ENCODE results near the gene SLC16A3.
"Not testable (repeated sequence)": the region's sequence is repeated elsewhere in the genome, so short reads cannot be mapped to it uniquely, and the experiment has no call there.

The SLC16A3 gene

GRCh38 chr17:82247856-82248671 is 19.2 kb downstream of the SLC16A3 start:
- DNase-seq, result no peak

DNA sequence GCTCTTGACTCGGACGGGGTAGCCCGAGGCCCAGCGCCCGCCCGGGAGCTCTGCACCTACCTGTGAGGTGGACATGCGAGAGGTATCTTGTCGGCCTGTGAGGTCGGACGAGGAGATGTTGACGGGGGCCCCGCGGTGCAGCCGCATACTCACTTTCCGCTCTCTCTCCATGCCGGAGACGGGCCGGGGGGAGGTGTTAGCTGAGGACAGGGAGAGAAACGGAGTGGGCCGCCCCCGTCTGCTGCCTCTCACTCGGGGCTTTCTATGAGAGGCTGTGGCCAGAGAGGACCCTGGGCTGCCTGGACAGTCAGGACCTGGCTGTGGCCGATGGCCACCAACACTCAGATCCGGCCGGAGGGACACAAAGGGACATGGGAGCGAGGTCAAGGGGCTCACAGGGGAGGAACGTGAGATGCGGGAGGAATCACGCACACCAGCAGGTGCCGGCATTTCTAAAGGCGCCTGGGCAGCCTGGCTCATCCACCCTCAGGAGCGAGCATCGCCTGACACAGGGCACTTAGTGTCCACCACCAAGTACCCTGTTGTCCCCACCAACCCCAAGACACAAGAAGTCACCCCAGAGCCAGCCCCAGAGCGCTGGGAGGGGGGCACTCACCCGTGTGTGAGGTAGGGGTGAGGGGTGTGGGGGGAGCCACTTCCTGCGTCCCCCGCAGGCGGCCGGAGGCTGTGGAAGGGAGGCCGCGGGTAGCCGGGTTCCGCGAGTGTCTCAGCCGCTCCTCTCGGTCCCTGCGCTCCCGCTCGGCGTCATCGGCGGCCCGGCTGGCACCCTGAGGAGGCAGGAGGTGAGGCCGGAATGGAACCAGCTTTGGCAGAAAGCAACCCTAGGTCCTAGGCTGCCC is 20.2 kb downstream of the SLC16A3 start:
- DNase-seq, result no peak

DNA sequence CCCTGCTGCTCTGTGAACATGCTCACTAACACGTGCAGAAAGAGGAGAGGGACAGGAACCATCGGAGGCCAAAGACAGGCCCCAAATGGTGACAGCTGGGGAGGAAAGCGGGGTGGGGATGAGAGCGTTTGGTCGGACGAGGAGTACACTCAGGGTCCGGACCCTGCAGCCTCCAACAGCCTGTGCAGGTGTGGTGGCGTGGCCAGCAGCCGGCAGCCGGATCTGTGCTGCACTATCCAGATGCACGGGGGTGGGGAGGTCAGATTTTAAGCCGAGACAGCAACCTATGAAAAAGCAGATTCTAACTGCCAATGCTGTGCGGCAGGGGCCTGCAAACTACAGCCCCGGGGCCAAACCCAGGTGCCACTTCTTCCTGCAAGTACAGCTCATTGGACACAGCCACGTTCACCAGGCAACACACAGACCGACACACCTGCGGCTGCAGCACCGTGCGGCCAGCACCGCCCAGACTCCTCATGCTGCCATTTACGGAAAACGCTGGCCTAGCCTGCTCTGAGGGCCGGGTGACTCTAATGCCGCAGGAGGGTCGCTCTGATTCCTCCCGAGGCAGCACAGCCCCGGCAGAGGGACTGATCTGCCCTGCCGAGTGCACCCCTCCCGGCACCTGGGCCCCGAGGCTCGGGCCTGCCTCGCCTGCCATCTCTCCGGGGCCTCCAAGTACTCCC is 21.2 kb downstream of the SLC16A3 start:
- DNase-seq, result no peak

DNA sequence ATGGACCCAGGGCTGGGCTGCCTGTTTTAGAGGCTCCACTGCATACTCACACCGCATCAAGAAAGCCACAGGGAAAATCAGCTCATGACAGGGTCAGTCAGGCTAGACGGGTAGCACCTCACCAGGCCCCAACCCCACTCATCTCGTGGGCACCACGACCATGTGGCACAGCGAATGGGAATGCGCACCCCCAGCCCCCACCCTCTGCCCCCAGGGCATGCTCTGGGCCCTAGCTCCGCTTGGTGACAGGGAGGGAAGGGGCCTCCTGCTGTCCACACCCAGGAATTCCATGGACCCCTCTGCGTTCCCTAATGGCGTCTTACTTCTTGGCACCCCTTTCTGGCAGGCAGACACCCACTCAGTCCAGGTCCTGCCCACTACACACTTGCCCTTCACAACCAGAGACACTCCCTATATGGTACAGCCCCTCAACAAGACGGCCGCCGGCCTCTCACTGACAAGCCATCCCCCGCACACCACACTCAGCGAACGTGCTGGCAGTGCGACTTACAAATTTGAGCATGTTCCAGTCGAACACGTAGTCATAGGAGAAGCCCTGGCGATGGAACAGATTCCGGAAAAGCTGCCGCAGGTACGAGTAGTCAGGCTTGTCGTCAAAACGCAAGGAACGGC is 22.1 kb downstream of the SLC16A3 start:
- no peak for DNase-seq

DNA sequence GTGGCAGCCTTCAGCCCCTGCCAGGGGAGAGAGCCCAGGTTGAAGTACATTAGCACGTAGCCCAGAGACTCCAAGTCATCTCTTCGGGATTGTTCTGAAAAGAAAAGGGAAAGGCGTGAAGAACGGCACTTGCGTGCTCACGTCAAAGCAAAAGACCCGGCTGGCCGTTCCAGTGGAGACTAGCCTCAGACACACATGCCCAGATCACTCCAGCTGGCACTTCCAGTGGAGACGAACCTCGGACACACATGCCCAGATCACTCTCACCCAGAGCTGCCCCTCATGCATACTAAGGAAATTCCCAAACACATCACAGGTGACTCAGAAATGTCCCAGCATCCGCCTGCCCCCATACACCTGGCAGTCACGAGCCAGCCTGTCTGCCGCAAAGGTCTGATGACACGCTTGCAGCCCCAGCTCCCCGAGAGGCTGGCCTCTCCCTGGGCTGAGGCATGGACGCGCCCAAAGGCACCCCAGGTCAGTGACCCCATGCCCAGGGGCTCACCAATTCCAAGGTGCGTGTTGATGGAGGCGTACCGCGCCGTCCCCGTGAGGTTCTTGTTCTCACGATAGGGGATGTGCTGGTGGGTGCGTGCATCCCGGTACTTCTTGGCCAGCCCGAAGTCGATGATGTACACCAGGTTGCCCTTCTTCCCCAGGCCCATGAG is 23.8 kb downstream of the SLC16A3 start:
- no peak for DNase-seq

- DNase-seq, result no peak
These were observed 24.3 kb downstream of the SLC16A3 start for GRCh38 chr17:82253179-82253544.

- not testable (repeated sequence) for DNase-seq
These were observed 25.3 kb downstream of the SLC16A3 start for GRCh38 chr17:82254096-82254495.

DNA sequence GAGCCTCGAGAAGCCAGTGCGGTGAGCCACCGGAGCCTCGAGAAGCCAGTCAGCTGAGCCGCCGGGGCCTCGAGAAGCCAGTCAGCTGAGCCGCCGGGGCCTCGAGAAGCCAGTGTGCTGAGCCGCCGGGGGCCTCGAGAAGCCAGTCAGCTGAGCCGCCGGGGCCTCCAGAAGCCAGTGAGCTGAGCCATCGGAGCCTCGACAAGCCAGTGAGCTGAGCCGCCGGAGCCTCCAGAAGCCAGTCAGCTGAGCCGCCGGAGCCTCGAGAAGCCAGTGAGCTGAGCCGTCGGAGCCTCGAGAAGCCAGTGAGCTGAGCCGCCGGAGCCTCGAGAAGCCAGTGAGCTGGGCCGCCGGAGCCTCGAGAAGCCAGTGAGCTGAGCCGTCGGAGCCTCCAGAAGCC is 25.9 kb downstream of the SLC16A3 start:
- not testable (repeated sequence) for DNase-seq

DNA sequence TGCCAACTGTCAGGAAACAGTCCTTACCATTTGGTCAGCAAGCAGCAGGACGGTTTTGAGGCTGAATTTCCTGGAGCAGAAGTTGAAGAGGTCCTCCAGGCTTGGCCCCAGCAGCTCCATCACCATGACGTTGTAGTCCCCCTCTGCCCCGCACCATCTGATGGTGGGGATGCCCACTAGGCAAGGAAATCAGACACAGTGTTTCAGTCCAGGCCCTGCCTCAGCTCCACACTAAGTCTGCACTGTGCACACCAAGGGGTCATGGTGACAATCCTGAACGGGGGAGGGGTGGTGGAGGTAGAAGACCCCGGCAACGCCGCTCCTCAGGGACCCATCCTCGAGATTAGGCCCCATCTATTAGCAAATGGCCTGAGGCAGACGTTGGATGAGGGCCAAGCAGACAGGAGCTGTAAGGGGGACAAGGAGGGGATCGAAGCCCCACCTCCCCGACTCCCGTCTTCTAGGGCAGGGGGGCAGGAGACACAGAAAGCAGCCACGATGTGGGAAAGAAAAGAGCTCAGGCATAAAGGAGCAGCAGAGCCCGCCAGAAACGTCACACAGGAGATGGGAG is 26.6 kb downstream of the SLC16A3 start:
- DNase-seq, result no peak

DNA sequence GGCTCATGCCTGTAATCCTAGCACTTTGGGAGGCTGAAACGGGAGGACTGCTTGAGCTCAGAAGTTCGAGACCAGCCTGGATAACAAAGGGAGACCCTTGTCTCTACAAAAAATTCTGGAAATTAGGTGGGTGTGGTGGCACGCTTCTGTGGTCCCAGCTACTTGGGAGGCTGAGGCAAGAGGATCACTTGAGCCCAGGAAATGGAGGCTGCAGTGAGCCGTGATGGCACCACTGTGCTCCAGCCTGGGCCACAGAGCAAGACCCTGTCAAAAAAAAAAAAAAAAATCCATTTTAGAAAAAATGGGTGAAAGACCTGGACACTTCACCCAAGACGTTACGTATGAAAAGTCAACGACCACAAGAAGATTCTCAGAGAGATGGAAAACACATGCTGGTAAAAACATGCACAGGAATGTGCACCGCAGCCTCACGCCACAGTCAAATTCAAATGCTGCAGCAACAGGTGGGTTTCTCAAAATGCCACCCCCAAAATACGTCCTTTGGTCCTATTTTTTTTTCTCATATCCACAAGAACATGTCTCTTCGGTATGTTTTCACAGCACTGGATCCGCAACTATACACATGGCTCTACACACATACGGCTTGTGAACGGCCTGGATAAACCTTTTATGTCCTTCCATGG is 27.5 kb downstream of the SLC16A3 start:
- no peak for DNase-seq

- DNase-seq, result no peak
These were observed 28.6 kb downstream of the SLC16A3 start for GRCh38 chr17:82257473-82257872.

- no peak for DNase-seq
These were observed 29.7 kb downstream of the SLC16A3 start for GRCh38 chr17:82258555-82258954.

- DNase-seq, result not testable (repeated sequence)
These were observed 31.4 kb downstream of the SLC16A3 start for GRCh38 chr17:82259972-82260961.

GRCh38 chr17:82262344-82262743 is 33.5 kb downstream of the SLC16A3 start:
- no peak for DNase-seq

GRCh38 chr17:82263641-82264040 is 34.8 kb downstream of the SLC16A3 start:
- DNase-seq, result no peak

DNA sequence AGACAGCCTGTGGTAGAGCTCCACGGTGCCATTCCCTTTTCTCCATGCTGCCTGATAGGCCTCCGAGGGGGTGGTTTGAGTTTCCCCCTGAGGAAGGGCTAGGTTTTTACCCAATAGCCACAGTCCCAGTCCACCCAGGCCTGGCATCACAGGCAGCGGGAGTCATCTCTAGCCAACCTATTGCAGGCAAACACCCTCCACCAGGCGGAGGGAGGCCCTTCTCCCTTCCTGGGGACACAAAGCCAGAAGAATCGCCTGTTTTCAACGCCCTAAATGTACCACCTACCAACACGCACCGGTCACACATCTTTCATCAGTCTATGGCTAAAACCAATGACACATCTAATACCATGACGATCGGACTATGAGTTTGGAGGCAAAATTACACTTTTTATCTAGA is 37.3 kb downstream of the SLC16A3 start:
- no peak for DNase-seq

DNA sequence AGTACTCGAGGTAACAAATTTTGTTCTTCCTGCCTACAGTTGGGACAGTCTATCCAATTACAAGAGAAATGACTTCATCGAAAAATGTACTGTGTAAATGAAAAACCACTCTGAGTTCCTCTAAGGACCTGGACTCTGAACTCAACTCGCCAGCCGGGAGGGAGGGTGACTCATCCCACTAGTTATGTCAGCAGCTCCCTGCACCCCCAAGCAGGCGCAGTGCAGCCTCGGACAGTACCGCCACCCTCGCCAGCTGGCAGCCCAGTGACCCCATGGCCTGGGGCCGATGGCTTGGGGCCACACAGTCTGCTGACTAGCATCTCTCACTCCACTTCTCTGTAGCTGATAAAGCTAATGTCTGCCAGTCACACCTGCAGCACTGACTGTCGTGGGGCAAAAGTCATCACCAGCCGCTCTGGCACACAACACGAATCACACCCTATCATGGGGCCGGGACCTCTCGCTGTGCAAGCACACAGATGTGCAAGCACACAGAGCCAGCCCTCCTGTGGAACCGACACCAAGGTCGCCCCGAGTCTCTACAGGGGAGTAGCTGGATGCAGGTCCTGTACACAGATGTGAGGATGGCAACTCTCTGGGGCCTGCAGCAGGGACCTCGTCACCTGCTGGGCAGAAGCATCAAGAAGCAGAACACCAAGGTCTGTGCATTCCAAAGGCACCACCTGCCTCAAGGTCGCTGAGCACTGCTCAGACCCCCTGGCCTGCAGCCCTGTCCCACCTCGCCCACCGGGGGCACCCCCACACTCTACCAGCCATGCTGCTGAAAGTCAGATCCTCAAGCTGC is 38.9 kb downstream of the SLC16A3 start:
- DNase-seq, result no peak

DNA sequence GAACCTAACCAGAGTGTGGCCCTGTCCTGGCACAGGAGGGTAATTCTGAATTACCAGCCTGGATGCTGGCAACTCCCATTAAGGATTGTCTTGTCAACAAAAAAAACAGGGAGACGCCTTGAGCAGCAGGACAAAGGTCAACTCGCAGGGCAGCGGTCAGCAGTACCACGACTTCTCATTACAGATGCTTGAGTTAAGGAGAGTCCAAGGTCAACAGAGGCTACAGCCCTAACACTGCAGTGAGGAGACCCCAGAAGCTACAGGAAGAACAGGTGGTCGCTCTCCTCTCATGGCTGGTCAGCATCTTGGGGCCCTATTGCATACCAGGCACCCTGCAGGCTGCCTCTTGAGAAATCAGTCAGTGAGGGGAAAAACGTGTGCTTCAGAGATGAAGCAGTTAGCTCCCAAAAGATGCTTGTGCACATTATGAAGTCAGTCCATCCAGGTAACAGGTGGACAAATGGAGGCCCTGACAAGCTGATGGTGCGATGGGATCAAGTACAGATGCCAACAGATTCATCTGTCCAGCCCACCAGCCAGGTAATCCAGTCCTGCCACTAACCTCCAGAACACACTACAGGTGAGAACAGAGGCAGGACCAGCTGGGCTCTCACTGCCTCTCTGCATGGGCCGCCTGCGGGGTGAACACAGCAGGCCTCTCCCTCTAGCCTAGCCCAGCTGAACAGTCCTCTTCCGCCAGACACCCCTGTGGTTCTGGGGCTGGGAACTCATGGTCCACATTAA is 40.5 kb downstream of the SLC16A3 start:
- no peak for DNase-seq
